NCI-H128 (cell line): ENCODE measurements around the gene PMEL.
"Not testable (repeated sequence)": the region's sequence is repeated elsewhere in the genome, so short reads cannot be mapped to it uniquely, and the experiment has no call there.

ENCODE experiments used
- DNase-seq: peaks from one replicate; lab custom pipeline; 2025; ENCODE audit not compliant: unreplicated experiment; lab: John Stamatoyannopoulos, UW

Gene PMEL

GRCh38 chr12:55983232-55983842 lies 17.5 kb upstream of the PMEL start:
- DNase-seq, result no peak

- DNase-seq, result no peak
These were observed 16.6 kb upstream of the PMEL start for GRCh38 chr12:55982319-55982936.

- DNase-seq, result not testable (repeated sequence)
These were observed 16.0 kb upstream of the PMEL start for GRCh38 chr12:55981882-55982281.

- no peak for DNase-seq
These were observed 13.2 kb upstream of the PMEL start for GRCh38 chr12:55979069-55979468.

- no peak for DNase-seq
These were observed 12.6 kb upstream of the PMEL start for GRCh38 chr12:55978393-55978792.

GRCh38 chr12:55974308-55974730 lies 8.5 kb upstream of the PMEL start:
- DNase-seq, result no peak

GRCh38 chr12:55973599-55974307 lies 7.9 kb upstream of the PMEL start, which contains the start of gene RAB5B:
TSS of gene RAB5B (plus strand) at chr12:55974078. CDS start at chr12:55986961, 12,883 bp downstream.
- peak; percentile 100 for DNase-seq

GRCh38 chr12:55972911-55973598 lies 7.2 kb upstream of the PMEL start:
- no peak for DNase-seq

GRCh38 chr12:55972456-55972855 lies 6.6 kb upstream of the PMEL start:
- no peak for DNase-seq

GRCh38 chr12:55972042-55972441 lies 6.2 kb upstream of the PMEL start:
- DNase-seq, result no peak

- DNase-seq, result no peak
These were observed 4.9 kb upstream of the PMEL start for GRCh38 chr12:55970775-55971174.

- no peak for DNase-seq
These were observed 3.5 kb upstream of the PMEL start for GRCh38 chr12:55969356-55969755.

- DNase-seq, result peak; percentile 74
These were observed 803 bp upstream of the PMEL start, which contains the start of gene CDK2 for GRCh38 chr12:55966408-55967281. TSS of gene CDK2 (plus strand) at chr12:55966830. CDS start at chr12:55967009, 179 bp downstream.

- no peak for DNase-seq
These were observed 602 bp downstream of the PMEL start for GRCh38 chr12:55965240-55965639.

- DNase-seq, result no peak
These were observed 2.1 kb downstream of the PMEL start for GRCh38 chr12:55963760-55964159.

- DNase-seq, result no peak
These were observed 8.6 kb downstream of the PMEL start for GRCh38 chr12:55957106-55957859.

GRCh38 chr12:55955800-55956508 lies 9.9 kb downstream of the PMEL start:
- DNase-seq, result no peak

GRCh38 chr12:55955344-55955743 lies 10.5 kb downstream of the PMEL start:
- DNase-seq, result no peak

GRCh38 chr12:55946553-55946952 lies 19.3 kb downstream of the PMEL start:
- no peak for DNase-seq
